Neural cell (in vitro differentiated cells): Measurements from ENCODE around the gene ARL10. TPM values are rescaled to one million over a fixed set of nuclear protein-coding genes. Genes with fewer than 3 reads are reported as not detected.
A peak's percentile ranks its signal among the peaks of the same experiment; 100 is the strongest.

Experiments
- H2AFZ ChIP-seq: fragments of 200-600, 300-800 bp; sonication (generic), shearing (Covaris generic); 2 replicates; pipeline ENCODE4 v1.6.0; 2014; ENCODE audit warnings: low read depth, mild to moderate bottlenecking, antibody characterized with exemption, low read length, moderate library complexity
- H3F3A ChIP-seq: fragments of 200-600 bp; shearing (Covaris generic); 2 replicates; pipeline ENCODE4 v1.6.1; 2016; ENCODE audit warnings: mild to moderate bottlenecking, moderate library complexity, mixed read lengths, antibody characterized with exemption, low read length; ENCODE audit not compliant: insufficient read depth, poor library complexity, severe bottlenecking
- H3K27ac ChIP-seq: fragments of 200-600, 300-800 bp; sonication (generic), shearing (Covaris generic); 2 replicates; pipeline ENCODE4 v1.5.1; 2014; ENCODE audit warnings: mild to moderate bottlenecking, low read length, moderate library complexity
- H3K27me3 ChIP-seq: fragments of 300-800, 200-600 bp; sonication (generic), shearing (Covaris generic); 2 replicates; pipeline ENCODE4 v1.6.0; 2014; ENCODE audit warnings: mild to moderate bottlenecking, low read depth, low read length, moderate library complexity; ENCODE audit not compliant: insufficient read depth
- H3K36me3 ChIP-seq: fragments of 300-800, 200-600 bp; sonication (generic), shearing (Covaris generic); 2 replicates; pipeline ENCODE4 v1.5.1; 2014; ENCODE audit warnings: mild to moderate bottlenecking, antibody characterized with exemption, low read length, moderate library complexity; ENCODE audit not compliant: insufficient read depth
- H3K4me2 ChIP-seq: fragments of 300-800, 200-600 bp; sonication (generic), shearing (Covaris generic); 2 replicates; pipeline ENCODE4 v1.6.0; 2014; ENCODE audit warnings: mild to moderate bottlenecking, low read length
- H3K4me3 ChIP-seq: fragments of 300-800, 200-600 bp; sonication (generic), shearing (Covaris generic); 2 replicates; pipeline ENCODE4 v1.5.1; 2014; ENCODE audit warnings: mild to moderate bottlenecking, low read length, moderate library complexity
- H3K79me2 ChIP-seq: fragments of 200-600 bp; shearing (Covaris generic); replicated peaks from 2 replicates; pipeline ENCODE4 v1.6.0; 2014; ENCODE audit warnings: mild to moderate bottlenecking, low read length, moderate library complexity; ENCODE audit not compliant: insufficient read depth
- H3K9ac ChIP-seq: fragments of 300-800, 200-600 bp; sonication (generic), shearing (Covaris generic); 2 replicates; pipeline ENCODE4 v1.6.1; 2016; ENCODE audit warnings: mild to moderate bottlenecking, low read length, mixed read lengths
- H3K9me2 ChIP-seq: fragments of 200-600 bp; shearing (Covaris generic); 2 replicates; pipeline ENCODE4 v1.6.1; 2016; ENCODE audit warnings: mild to moderate bottlenecking, low read length, mixed read lengths; ENCODE audit not compliant: insufficient read depth
- H3K9me3 ChIP-seq: fragments of 200-600, 300-800 bp; sonication (generic), shearing (Covaris generic); 2 replicates; pipeline ENCODE4 v1.6.1; 2016; ENCODE audit warnings: mild to moderate bottlenecking, mixed run types, low read length, moderate library complexity, mixed read lengths
- H4K20me1 ChIP-seq: fragments of 200-600 bp; shearing (Covaris generic); 2 replicates; pipeline ENCODE4 v1.6.1; 2016; ENCODE audit warnings: mild to moderate bottlenecking, mixed run types; ENCODE audit not compliant: insufficient read depth
- CTCF ChIP-seq: fragments of 450-650 bp; IDR thresholded peaks from 2 replicates; pipeline ENCODE4 v1.5.1; 2014; ENCODE audit warnings: antibody characterized with exemption, mild to moderate bottlenecking, moderate library complexity; ENCODE audit not compliant: poor library complexity, severe bottlenecking
- EP300 ChIP-seq: fragments of 450-650 bp; conservative IDR thresholded peaks from 2 replicates; pipeline ENCODE4 v1.6.1; 2014; ENCODE audit warnings: antibody characterized with exemption, mild to moderate bottlenecking, moderate library complexity; ENCODE audit not compliant: poor library complexity, severe bottlenecking
- EZH2 ChIP-seq: fragments of 200-600, 300-800 bp; shearing (Covaris generic), sonication (generic); IDR thresholded peaks from 2 replicates; pipeline ENCODE4 v1.6.1; 2014; ENCODE audit warnings: antibody characterized with exemption, low read length, borderline replicate concordance, mild to moderate bottlenecking; ENCODE audit not compliant: insufficient read depth, poor library complexity, severe bottlenecking
- MXI1 ChIP-seq: fragments of 450-650 bp; conservative IDR thresholded peaks from 2 replicates; pipeline ENCODE4 v1.6.1; 2014; ENCODE audit warnings: antibody characterized with exemption, mild to moderate bottlenecking; ENCODE audit not compliant: poor library complexity, severe bottlenecking
- POLR2AphosphoS5 ChIP-seq: IDR thresholded peaks from 2 replicates; pipeline ENCODE4 v1.6.1; 2012
- RAD21 ChIP-seq: fragments of 450-650 bp; conservative IDR thresholded peaks from 2 replicates; pipeline ENCODE4 v1.6.1; 2014; ENCODE audit warnings: antibody characterized with exemption, mild to moderate bottlenecking, moderate library complexity
- REST ChIP-seq: IDR thresholded peaks from 2 replicates; pipeline ENCODE4 v1.6.1; 2012; ENCODE audit warnings: borderline replicate concordance
- SMC3 ChIP-seq: fragments of 450-650 bp; conservative IDR thresholded peaks from 2 replicates; pipeline ENCODE4 v1.6.1; 2014; ENCODE audit warnings: antibody characterized with exemption, mild to moderate bottlenecking, moderate library complexity; ENCODE audit not compliant: poor library complexity
- TAF1 ChIP-seq: IDR thresholded peaks from 2 replicates; pipeline ENCODE4 v1.6.1; 2012; ENCODE audit warnings: low read depth
- polyA plus RNA-seq: library from polyadenylated mRNA; depleted of rRNA; stranded (reverse); fragments of >200 nt; gene quantifications from 2 replicates; pipeline ENCODE4 v1.2.3, GENCODE V29; 2014

ARL10 gene
- polyA plus RNA-seq, 1 donor from 2014 or later, result 22.8 TPM

- no peak for TF ChIP-seq REST
- peak; percentile 100 for TF ChIP-seq MXI1
- peak; percentile 23 for TF ChIP-seq CTCF
- TF ChIP-seq EP300, result peak; percentile 69
- peak; percentile 21 for TF ChIP-seq POLR2AphosphoS5
- no peak for TF ChIP-seq TAF1
- TF ChIP-seq SMC3, result peak; percentile 43
- no peak for TF ChIP-seq EZH2
- TF ChIP-seq RAD21, result no peak
- Histone ChIP-seq H3K9me3 (no peaks in the 10 kb centered on the region), H3K36me3 (no peaks in the 10 kb centered on the region), H3K4me3 (peak within 1 kb of the TSS; percentile 81), H3K27me3 (no peaks in the 10 kb centered on the region), H3K27ac (peak within 1 kb of the TSS; percentile 90), H3K9me2 (no peaks in the 10 kb centered on the region), H3K79me2 (peaks cover 10% of the 10 kb centered on the region), H3F3A (no peaks in the 10 kb centered on the region), H3K9ac (peak within 1 kb of the TSS; percentile 85), H4K20me1 (no peaks in the 10 kb centered on the region), H3K4me2 (peak within 1 kb of the TSS; percentile 98), H2AFZ (peak within 1 kb of the TSS; percentile 43)
Observed at GRCh38 chr5:176388444-176389134, 23.3 kb downstream of the ARL10 start, which contains the start of the genes HIGD2A and NOP16. Gene HIGD2A (plus strand): TSS chr5:176388751. CDS start chr5:176388820, 69 bp downstream. Gene NOP16 (minus strand): TSS chr5:176388598. CDS start chr5:176388539, 59 bp downstream.

GRCh38 chr5:176389135-176390123, 24.1 kb downstream of the ARL10 start:
- no peaks in the 10 kb centered on the region for H3K36me3 ChIP-seq
- no peak overlapping the region for H2AFZ ChIP-seq
- no peaks in the 10 kb centered on the region for H3K9me3 ChIP-seq

More at GRCh38 chr5:176389135-176390123, 24.1 kb downstream of the ARL10 start:
- no peaks in the 10 kb centered on the region for H3K27me3 ChIP-seq
- no peaks in the 10 kb centered on the region for H3F3A ChIP-seq
- TF ChIP-seq TAF1 (peak; percentile 55), MXI1 (no peak), REST (peak; percentile 68), SMC3 (peak; percentile 33), EP300 (no peak), CTCF (no peak), POLR2AphosphoS5 (peak; percentile 88), EZH2 (no peak), RAD21 (peak; percentile 23)
- no peaks in the 10 kb centered on the region for H3K9me2 ChIP-seq
- H3K4me2 ChIP-seq, result peak overlapping the region; percentile 98
- H3K4me3 ChIP-seq, result peak overlapping the region; percentile 81
- H4K20me1 ChIP-seq, result no peaks in the 10 kb centered on the region
- peak overlapping the region; percentile 90 for H3K27ac ChIP-seq
- H3K9ac ChIP-seq, result peak overlapping the region; percentile 85
- peaks cover 10% of the 10 kb centered on the region for H3K79me2 ChIP-seq
